ENCODE data around the gene TUNAR.

- no peak for TF ChIP-seq CTCF (conservative IDR thresholded peaks at IDR 0.05; ENCODE audit: low read length)
- TF ChIP-seq EZH2phosphoT487 (IDR thresholded peaks at IDR 0.05; ENCODE audit: borderline replicate concordance, low read depth, low read length) = no peak
Measured at GRCh38 chr14:95891742-95892141, 15.1 kb downstream of the TUNAR start.

All from OCI-LY7 (cell line).